Esophagus squamous epithelium (tissue), 4 donors: ENCODE data around the gene MRGPRF.

Experiments
- CTCF ChIP-seq, 6 experiments: fragments of 450-650 bp in 4 of 6; fragments of 200-600 bp in 2 of 6; sonication (generic) in 2 of 6; IDR thresholded peaks; one replicate each; pipeline ENCODE4 v1.5.1; 2016 to 2019; ENCODE audit warnings: antibody characterized with exemption in 6 of 6, mild to moderate bottlenecking in 4 of 6, moderate library complexity in 4 of 6
- POLR2A ChIP-seq, 4 donors: fragments of 450-650 bp; IDR thresholded peaks; one replicate each; pipeline ENCODE4 v1.6.1; 2017; ENCODE audit warnings: antibody characterized with exemption in 4 of 4, mild to moderate bottlenecking in 4 of 4, moderate library complexity in 3 of 4

- no peak for TF ChIP-seq CTCF (IDR thresholded peaks at IDR 0.05)
- TF ChIP-seq POLR2A (IDR thresholded peaks at IDR 0.05) = no peak
Observed at GRCh38 chr11:68978931-68979594, 34.0 kb downstream of the MRGPRF start.
